HG03432 (cell line): Measurements from ENCODE around the gene GNA12.
"Not testable (repeated sequence)": the region's sequence is repeated elsewhere in the genome, so short reads cannot be mapped to it uniquely, and the experiment has no call there.

Experiments used
- ATAC-seq: cut with Tn5 transposase; IDR thresholded peaks from one replicate; pipeline ENCODE4 v1.9.1; 2021; ENCODE audit warnings: mild to moderate bottlenecking, moderate library complexity; ENCODE audit not compliant: unreplicated experiment

Gene GNA12

GRCh38 chr7:2757904-2758672 is 86.0 kb downstream of the GNA12 start:
- ATAC-seq, result peak; percentile 79

GRCh38 chr7:2757361-2757903 is 86.7 kb downstream of the GNA12 start:
- ATAC-seq, result peak; percentile 1

GRCh38 chr7:2755531-2755930 is 88.6 kb downstream of the GNA12 start:
- ATAC-seq, result no peak

- ATAC-seq, result no peak
Observed at GRCh38 chr7:2754912-2755311, 89.2 kb downstream of the GNA12 start.

GRCh38 chr7:2754086-2754485 is 90.0 kb downstream of the GNA12 start:
- no peak for ATAC-seq

GRCh38 chr7:2753148-2753547 is 91.0 kb downstream of the GNA12 start:
- ATAC-seq, result no peak

- no peak for ATAC-seq
Observed at GRCh38 chr7:2751086-2751485, 93.0 kb downstream of the GNA12 start.

GRCh38 chr7:2750004-2750407 is 94.1 kb downstream of the GNA12 start:
- no peak for ATAC-seq

- not testable (repeated sequence) for ATAC-seq
Observed at GRCh38 chr7:2748684-2749083, 95.4 kb downstream of the GNA12 start.

- not testable (repeated sequence) for ATAC-seq
Observed at GRCh38 chr7:2743523-2744185, 100.5 kb downstream of the GNA12 start.

- no peak for ATAC-seq
Observed at GRCh38 chr7:2738766-2739549, 105.2 kb downstream of the GNA12 start.

GRCh38 chr7:2737771-2738540 is 106.2 kb downstream of the GNA12 start:
- ATAC-seq, result no peak

- ATAC-seq, result not testable (repeated sequence)
Observed at GRCh38 chr7:2737005-2737743, 106.9 kb downstream of the GNA12 start.

- ATAC-seq, result no peak
Observed at GRCh38 chr7:2736411-2736914, 107.6 kb downstream of the GNA12 start.

- ATAC-seq, result no peak
Observed at GRCh38 chr7:2735744-2736143, 108.4 kb downstream of the GNA12 start.

GRCh38 chr7:2734751-2735571 is 109.1 kb downstream of the GNA12 start:
- peak; percentile 45 for ATAC-seq

- no peak for ATAC-seq
Observed at GRCh38 chr7:2734084-2734686, 109.9 kb downstream of the GNA12 start.

GRCh38 chr7:2732959-2733584 is 111.0 kb downstream of the GNA12 start:
- no peak for ATAC-seq
